Loucy (cell line): ENCODE data around the gene NGEF.

Experiments
- CTCF ChIP-seq: fragments of 200-600 bp; sonication (generic); conservative IDR thresholded peaks from 2 replicates; pipeline ENCODE4 v1.5.1; 2014; ENCODE audit warnings: mild to moderate bottlenecking, antibody characterized with exemption, low read length
- EZH2phosphoT487 ChIP-seq: fragments of 200-600 bp; IDR thresholded peaks from 2 replicates; pipeline ENCODE4 v1.6.1; 2018; ENCODE audit warnings: antibody characterized with exemption, mild to moderate bottlenecking, moderate library complexity, borderline replicate concordance

DNA sequence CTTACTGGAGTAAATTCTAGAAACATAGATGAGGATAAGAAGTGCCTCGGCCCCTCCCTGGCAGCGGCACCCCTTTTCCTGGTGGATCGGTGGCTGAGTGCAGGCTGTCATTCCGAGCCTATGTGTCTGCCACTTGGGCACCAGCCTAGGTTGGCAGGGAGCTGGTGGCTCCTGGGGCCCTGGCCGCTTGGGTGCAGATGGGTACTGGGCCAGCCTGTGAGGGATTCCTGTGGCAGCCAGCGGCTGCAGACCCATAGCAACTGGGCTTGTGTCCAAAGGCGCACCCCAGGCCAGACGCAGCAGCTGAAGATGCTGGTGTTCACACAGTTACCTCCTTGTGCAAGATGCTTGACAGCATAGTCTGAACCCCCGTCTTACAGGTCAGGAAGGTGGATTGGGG is 140.2 kb downstream of the NGEF start:
- TF ChIP-seq CTCF, result no peak
- TF ChIP-seq EZH2phosphoT487, result no peak
